ENCODE measurements around the gene PPP1R1C. TPM values are rescaled to one million over a fixed set of nuclear protein-coding genes. Genes with fewer than 3 reads are reported as not detected.

The PPP1R1C gene
- total and polyA plus RNA-seq, 2 donors (not counting 1 experiment from before 2014, with no cell fraction given): not detected

- WGBS (ENCODE audit: insufficient coverage): 12% methylated on average over 2 of the region's 2 CpGs
- no peaks in the 10 kb centered on the region for H3K4me1 ChIP-seq (ENCODE audit: control insufficient read depth in 2 of 2, insufficient read depth in 2 of 2, low read length in 2 of 2)
- ChIA-PET CTCF (no interaction called here), POLR2A (no interaction called here)
- H3K4me1 Mint-ChIP-seq: peaks cover 2% of the 10 kb centered on the region
- intact Hi-C loops (cut with micrococcal nuclease): no loop called here
- no peak overlapping the region for H3K4me2 ChIP-seq (replicated peaks; ENCODE audit: low read depth, low read length, poor library complexity, severe bottlenecking)
- H4K20me1 ChIP-seq (ENCODE audit: control insufficient read depth, insufficient read depth, low read length, poor library complexity, severe bottlenecking): no peaks in the 10 kb centered on the region
- H3K27ac ChIP-seq (ENCODE audit: low read length in 2 of 2): no peak overlapping the region
- H3K9ac ChIP-seq (ENCODE audit: low read length): no peak overlapping the region
- no peak overlapping the region for H3K4me3 Mint-ChIP-seq
- DNase-seq: no peak
- no peaks in the 10 kb centered on the region for H3K9me3 ChIP-seq (ENCODE audit: control extremely low read depth in 1 of 3, control insufficient read depth in 2 of 3, insufficient read depth in 1 of 3, low read length in 2 of 3)
- H3K36me3 ChIP-seq (replicated peaks in 1 of 2; ENCODE audit: control extremely low read depth in 1 of 2, control insufficient read depth in 1 of 2, extremely low read depth in 1 of 2, insufficient read depth in 2 of 2, low read length in 1 of 2): no peaks in the 10 kb centered on the region
- H3K4me3 ChIP-seq (ENCODE audit: control extremely low read depth in 1 of 5, extremely low read depth in 1 of 5, insufficient read depth in 1 of 5, low read depth in 2 of 5, low read length in 4 of 5): no peak overlapping the region
- H3K79me2 ChIP-seq (ENCODE audit: control insufficient read depth, insufficient read depth, low read length): no peaks in the 10 kb centered on the region
- TF ChIP-seq EZH2 (IDR thresholded peaks at IDR 0.05; ENCODE audit: borderline replicate concordance, insufficient read depth, low read depth, low read length, poor library complexity, severe bottlenecking) (no peak), CTCF (IDR thresholded peaks at IDR 0.05) (no peak)
- H3K27ac Mint-ChIP-seq: no peak overlapping the region
- H2AFZ ChIP-seq (ENCODE audit: insufficient read depth, low read depth, low read length, poor library complexity, severe bottlenecking): no peak overlapping the region
- ATAC-seq (ENCODE audit: low read depth): no peak
- H3K27me3 ChIP-seq (replicated peaks in 1 of 4; ENCODE audit: control extremely low read depth in 1 of 4, control insufficient read depth in 3 of 4, insufficient read depth in 4 of 4, low read length in 3 of 4): peaks cover 0 to 3% (median 0%) of the 10 kb centered on the region in 4 experiments
- no peaks in the 10 kb centered on the region for H3K9me3 Mint-ChIP-seq (ENCODE audit: insufficient read depth)
- no peaks in the 10 kb centered on the region for H3K27me3 Mint-ChIP-seq
Observed at GRCh38 chr2:182097571-182098164, 112.0 kb downstream of the PPP1R1C start.

GRCh38 chr2:182098648-182099047 lies 113.0 kb downstream of the PPP1R1C start:
- Histone ChIP-seq H2AFZ (ENCODE audit: insufficient read depth, low read depth, low read length, poor library complexity, severe bottlenecking) (no peak overlapping the region), H3K4me3 (ENCODE audit: control extremely low read depth in 1 of 5, extremely low read depth in 1 of 5, insufficient read depth in 1 of 5, low read depth in 2 of 5, low read length in 4 of 5) (no peak overlapping the region), H3K79me2 (ENCODE audit: control insufficient read depth, insufficient read depth, low read length) (no peaks in the 10 kb centered on the region), H3K36me3 (replicated peaks in 1 of 2; ENCODE audit: control extremely low read depth in 1 of 2, control insufficient read depth in 1 of 2, extremely low read depth in 1 of 2, insufficient read depth in 2 of 2, low read length in 1 of 2) (no peaks in the 10 kb centered on the region), H3K27me3 (replicated peaks in 1 of 4; ENCODE audit: control extremely low read depth in 1 of 4, control insufficient read depth in 3 of 4, insufficient read depth in 4 of 4, low read length in 3 of 4) (peaks cover 0 to 3% (median 0%) of the 10 kb centered on the region in 4 experiments), H3K4me1 (ENCODE audit: control insufficient read depth in 2 of 2, insufficient read depth in 2 of 2, low read length in 2 of 2) (no peaks in the 10 kb centered on the region), H3K9ac (ENCODE audit: low read length) (no peak overlapping the region), H3K4me2 (replicated peaks; ENCODE audit: low read depth, low read length, poor library complexity, severe bottlenecking) (no peak overlapping the region), H3K27ac (ENCODE audit: low read length in 2 of 2) (no peak overlapping the region), H4K20me1 (ENCODE audit: control insufficient read depth, insufficient read depth, low read length, poor library complexity, severe bottlenecking) (no peaks in the 10 kb centered on the region), H3K9me3 (ENCODE audit: control extremely low read depth in 1 of 3, control insufficient read depth in 2 of 3, insufficient read depth in 1 of 3, low read length in 2 of 3) (no peaks in the 10 kb centered on the region)
- H3K4me3 Mint-ChIP-seq: no peak overlapping the region
- H3K9me3 Mint-ChIP-seq (ENCODE audit: insufficient read depth): no peaks in the 10 kb centered on the region
- peaks cover 2% of the 10 kb centered on the region for H3K4me1 Mint-ChIP-seq
- POLR2A ChIA-PET: no interaction called here
- CTCF ChIA-PET: no interaction called here
- DNase-seq (no peak), ATAC-seq (ENCODE audit: low read depth) (no peak)
- H3K27me3 Mint-ChIP-seq: no peaks in the 10 kb centered on the region
- TF ChIP-seq CTCF (IDR thresholded peaks at IDR 0.05) (no peak), EZH2 (IDR thresholded peaks at IDR 0.05; ENCODE audit: borderline replicate concordance, insufficient read depth, low read depth, low read length, poor library complexity, severe bottlenecking) (no peak)
- intact Hi-C loops (cut with micrococcal nuclease): no loop called here
- no CpG with 5 or more reads among the region's 1 CpG for WGBS (ENCODE audit: insufficient coverage)
- no peak overlapping the region for H3K27ac Mint-ChIP-seq
